CD4-positive, alpha-beta T cell treated with Interleukin-1 beta for 1 hour (primary cell): ENCODE data around the gene RASSF1.
A peak's percentile ranks its signal among the peaks of the same experiment; 100 is the strongest.

ENCODE experiments used
- DNase-seq, 2 donors: peaks; one replicate each; pipeline ENCODE4 v3.0.0-alpha.2; 2020 to 2022

Gene RASSF1

DNA sequence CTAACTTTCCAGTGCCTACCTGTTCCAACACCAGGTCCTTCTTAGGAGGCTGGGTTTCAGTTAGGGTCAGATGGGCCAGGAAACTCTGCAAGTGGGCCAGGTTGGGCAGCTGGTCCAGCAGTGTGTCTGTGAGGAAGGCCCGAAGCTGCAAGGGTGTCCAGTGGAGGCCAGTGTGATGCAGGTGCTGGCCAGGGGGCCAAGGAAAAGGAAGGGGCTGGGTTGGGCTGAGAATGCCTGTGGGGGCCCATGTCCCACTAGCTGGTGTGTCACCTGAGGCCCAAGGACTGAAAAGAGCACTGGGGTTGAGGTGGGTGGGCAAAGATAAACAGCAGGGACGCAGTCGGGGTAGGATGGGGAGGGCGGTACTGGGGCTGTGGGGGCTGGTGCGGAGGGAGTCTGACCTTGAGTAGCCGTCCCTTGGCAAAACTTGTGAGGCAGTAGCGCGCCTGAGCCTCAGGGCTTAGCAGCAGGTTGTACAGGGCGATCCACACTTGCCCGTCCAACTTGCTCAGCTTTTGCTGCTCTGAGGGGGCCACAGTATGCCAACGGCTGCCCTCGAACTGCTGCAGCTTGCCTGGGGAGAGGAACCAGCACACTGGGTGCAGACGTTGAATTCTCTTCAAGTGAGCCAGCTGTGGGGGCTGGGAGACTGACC lies 1.5 kb upstream of the RASSF1 start:
- no peak for DNase-seq

DNA sequence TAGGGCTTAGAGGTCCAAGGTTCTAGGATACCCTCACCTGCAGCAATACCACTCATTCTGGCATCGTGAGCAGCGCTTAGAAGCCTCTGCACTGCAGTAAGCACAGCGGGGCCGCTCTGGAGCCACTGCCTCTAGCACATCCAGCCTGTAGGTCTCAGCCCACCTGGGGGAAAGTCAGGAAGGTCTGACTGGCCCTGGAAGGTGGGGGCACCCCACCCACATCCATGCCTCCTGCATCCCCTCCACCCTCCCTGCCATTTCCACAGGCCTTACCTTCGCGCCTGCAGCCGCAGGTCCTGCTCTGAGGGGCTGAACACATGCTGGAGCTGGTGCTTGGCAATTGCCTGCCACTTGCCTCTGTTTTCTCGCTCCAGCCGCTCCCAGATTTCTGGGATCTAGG lies 901 bp upstream of the RASSF1 start:
- DNase-seq: no peak

DNA sequence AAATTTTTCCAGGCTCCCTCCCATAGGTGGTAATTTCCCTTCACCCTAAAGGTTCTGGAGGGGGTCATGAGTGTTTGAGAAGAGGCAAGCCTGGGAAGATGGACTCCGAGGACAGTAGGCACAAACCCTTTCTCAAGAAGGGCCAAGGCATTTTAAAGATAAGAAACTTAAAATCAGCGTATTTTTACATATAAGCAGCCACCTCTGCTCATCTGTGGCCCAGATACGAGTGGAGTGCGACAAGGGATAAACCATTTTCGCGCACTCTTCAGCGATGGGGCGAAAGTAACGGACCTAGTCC lies 539 bp downstream of the RASSF1 start:
- DNase-seq: no peak

DNA sequence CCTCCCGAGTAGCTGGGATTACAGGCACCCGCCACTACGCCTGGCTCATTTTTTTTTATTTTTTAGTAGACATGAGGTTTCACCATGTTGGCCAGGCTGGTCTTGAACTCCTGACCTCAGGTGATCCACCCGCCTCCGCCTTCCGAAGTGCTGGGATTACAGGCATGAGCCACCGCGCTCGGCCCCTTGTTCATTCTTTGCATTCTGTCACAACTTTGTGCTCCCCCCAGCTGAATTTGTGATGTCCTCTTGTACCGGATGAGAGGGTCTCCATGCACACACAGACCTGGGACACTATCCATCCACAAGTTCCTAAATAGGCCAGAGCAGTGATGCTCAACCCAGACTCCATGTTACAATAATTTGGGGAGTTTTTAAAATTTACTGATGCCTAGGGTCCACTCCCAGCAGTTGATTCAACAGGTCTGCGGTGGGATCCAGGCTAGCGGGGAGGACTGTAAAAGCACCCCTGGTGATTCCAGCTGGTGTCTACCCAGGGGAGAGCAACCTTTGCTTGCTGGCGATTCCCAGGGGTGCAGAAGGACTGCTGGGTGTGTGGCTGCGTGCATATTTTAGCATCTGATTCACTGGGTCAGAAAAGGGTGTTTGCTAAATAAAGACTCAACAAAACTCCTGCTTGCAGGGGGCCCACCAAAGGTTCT lies 1.0 kb downstream of the RASSF1 start:
- no peak for DNase-seq

DNA sequence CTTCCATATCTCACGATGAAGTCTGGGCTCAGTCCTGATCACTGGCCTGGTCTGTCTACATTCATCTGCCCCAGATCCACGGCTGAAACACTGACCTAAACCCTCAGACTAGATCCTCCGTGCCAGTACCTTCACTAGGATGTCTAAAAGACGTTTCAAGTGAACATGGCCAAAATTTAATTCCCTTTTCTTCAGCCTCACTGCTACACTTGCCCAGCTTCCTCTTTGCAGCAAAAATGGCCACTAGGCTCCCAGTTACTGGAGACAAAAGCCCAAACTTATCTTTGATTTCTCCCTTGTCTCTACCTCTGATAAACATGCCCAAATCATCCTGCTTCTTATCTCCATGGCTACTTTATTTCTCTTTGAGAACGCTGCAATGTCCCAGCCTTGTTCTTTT lies 1.7 kb downstream of the RASSF1 start:
- no peak for DNase-seq

DNA sequence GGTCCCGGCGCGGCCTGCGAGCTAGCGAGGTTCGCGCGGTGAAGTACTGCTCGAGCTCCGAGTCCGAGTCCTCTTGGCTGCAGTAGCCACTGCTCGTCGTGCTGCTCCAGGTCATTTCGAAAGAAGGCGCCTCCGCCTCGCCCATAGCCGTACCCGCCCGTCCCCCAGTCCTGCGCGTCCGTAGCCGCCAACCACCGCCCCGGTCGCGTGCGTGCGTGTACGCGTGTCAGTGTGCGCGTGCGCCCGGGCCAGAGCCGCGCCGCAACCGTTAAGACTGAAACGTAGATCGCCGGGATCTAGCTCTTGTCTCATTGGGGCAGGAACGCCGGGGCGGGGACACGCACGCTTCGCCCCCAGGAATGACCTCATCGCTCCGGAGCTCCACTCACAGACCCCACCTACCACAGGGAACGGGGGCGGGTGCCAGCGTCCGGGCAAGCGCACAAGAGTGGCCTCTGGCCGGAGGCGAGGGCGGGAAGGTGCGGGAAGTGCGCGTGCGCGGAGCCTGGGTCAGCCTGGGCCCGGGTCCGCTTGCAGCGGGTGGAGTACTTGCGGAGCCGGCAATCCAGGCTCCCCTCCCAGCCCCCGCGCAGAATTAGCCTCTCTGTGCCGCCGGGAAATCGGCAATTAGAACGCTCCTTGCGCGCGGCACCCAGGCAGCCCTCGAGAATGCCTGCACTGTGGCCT lies 3.3 kb downstream of the RASSF1 start:
- DNase-seq: peak; percentile 95 to 97

DNA sequence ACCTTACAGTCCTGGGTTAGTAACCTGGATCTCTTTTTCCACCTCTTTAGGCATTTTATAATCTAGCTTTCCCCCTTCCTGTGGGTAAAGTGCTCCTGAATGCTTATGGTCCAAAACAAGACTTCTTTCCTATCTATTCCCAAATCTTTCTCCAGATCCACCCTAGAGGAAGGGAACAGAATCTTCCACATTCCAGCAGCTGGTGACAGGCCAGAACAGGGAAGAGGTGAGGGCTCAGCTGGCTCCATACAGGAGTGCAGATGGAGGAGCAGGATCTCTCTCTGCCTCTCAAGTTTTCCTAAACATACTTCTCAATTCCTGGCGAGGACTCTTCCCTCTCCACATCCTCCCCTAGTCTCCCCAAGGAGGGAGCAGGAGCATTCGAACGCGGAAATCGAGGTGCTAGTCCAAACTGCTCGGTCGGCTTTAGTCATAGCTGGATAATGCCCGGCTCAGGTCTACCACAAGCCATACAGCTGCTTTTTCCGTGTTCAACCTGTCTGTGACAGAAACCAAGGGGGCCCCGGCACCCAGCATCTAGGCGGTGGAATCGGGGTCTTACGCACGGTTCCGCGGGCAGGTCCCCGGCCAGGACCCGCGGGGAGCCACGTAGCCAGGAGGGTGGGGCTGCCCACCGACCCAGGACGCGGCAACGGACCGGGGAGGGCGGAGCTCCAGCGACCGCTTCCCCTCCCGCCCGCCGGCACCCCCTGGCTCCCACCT lies 4.0 kb downstream of the RASSF1 start:
- DNase-seq: no peak

DNA sequence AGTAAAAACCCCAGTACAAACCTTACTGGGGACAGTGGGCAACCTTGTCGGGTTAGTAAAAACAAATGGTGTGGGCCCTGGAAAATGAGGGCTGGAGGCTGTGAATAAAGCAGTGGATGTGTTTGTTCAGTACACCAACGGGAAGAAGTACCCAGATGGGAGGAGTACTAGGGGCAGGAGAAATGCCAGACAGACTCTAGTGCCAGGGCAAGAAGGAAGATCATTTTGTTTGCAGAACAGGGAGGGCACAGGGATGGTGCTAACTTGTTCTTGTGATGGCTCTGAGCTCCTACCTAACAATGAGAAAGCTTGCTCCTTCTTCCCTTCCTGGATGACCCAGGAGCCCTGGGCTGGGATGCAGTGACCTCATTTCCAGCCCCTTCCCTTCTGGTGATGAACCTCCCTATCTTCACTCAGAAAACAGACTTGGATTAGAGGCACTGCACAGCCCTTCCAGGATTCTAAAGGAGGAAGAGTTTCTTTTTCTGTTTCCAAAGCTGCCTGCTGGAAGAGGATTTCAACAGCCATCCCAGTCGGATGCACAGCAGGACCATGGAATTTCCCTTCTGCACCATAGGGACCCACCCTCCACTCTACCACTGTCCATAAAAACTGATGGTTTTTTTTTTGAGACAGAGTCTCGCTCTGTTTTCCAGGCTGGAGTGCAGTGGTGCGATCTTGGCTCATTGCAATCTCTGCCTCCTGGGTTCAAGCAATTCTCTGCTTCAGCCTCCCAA lies 6.1 kb downstream of the RASSF1 start:
- no peak for DNase-seq

DNA sequence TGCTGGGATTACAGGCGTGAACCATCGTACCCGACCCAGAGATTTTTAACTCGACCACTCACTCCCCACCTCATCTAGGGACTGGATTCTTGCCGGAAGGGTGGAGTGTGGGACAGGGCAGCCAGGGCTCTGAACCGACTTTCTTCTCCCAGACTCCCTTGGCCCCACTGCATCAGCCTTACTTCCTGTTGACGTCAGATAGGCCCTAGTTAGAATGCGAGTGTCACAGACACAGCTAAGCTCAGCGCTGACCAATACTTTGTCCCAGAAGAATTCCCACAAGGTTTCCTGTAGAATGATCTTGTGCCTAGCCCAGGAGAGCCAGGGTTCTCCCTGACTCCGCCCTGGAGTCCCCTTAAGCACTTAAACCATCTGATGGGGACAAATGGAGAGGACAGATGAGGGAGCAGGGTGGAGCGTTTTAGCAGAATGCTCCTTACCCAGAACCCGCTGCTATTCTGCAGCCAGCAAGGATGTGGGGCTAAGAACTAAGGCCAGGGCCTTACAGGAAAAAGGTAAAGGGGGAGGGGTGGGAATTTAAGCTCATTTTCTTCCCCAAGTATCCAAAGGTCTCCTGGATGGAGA lies 6.8 kb downstream of the RASSF1 start:
- DNase-seq: peak in 1 of 2 donors; percentile 40

DNA sequence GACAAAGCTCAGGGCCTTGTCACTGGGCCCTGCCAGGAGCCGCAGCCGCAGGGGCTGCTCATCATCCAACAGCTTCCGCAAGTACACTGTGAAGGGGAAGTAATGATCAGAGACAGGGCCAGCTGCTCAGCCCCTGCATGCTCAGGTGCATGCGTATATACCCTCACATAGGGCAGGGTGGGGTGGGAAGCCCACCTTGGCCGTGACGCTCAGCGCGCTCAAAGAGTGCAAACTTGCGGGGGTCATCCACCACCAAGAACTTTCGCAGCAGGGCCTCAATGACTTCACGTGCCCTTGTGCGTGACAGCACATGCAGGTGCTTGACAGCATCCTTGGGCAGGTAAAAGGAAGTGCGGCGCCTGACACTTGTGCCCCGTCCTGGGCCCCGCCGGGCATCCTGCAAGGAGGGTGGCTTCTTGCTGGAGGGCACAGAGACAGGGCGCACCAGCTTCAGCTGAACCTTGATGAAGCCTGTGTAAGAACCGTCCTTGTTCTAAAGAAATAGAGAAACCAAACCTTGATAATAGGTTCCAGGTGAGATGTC lies 9.2 kb downstream of the RASSF1 start:
- no peak for DNase-seq

DNA sequence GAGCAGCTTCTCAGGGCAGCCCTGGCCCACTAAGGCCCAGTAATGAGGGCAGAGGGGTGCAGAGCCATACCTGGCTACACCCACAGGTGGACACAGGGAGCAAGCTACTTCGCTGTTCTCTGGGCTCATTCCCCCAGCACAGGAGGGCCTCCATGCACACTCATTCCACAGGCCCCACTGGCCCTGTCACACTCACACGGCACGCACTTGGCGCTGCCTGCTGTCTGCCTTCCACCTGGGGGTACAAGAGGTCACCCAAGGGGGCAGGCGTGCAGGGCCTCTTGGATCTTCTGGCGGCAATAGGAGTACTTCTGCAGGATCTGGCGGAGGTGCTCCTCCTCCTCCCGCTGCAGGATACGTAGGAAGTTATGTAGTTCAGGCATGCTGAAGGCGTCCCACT lies 10.3 kb downstream of the RASSF1 start:
- DNase-seq: no peak

DNA sequence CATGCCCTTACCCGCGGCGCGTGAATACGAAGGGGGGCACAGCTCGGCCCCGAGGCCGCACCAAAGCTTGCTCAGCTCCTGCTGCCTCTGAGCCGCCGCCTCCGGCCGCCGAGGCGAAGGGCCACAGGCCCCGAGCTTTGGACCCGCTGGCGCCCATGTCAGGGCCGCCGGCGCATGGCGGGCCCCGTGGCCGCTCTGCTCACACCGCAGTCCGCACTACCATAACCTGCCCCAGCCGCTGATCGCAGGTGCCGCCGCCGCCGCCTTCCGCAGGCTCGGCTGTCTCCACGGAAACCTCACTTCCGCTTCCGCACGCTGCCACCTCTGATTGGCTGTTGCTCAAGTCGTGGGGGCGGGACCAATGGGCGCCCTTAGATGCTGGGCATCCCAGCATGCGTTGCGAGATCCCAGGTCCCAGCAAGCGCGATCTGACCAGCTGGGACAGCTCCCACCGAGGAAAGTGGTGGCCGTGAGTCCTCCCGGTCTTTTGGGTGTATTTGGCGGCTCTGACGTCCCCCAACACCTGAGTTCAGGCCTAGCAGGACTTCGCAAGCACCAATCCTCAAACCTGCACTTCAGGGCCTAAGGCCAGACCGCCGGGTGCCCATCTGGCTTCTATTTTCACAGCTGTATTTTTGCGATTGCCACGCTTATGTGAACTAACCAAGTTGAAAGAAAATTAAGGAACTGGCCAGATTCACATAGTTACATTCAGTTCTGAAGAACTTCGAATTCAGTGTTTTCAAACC lies 12.5 kb downstream of the RASSF1 start, which contains the start of gene TUSC2:
Gene TUSC2 (minus strand): TSS at position 281 of the 749 bp plus-strand sequence. CDS start 124 bp downstream, at position 157.
- DNase-seq: peak; percentile 95

DNA sequence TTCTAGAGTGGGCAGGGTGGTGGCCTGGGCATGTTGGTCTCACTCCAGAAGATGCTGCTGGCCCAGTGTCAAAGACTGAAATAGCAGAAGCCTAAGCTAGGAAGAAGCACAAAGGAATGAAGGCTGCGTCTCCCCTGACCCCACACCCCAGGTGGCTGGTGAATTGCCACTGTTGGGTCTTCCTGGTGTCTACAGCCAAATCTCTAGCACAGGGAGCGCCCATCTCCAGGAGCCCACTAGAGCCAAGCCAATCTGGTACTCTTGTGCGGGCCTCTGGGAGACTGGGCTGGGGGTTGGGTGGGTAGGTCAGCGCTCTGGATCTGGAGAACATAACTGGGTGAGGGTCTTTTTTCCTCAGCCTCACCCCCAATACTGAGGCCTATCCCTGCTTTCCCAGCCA lies 13.5 kb downstream of the RASSF1 start:
- DNase-seq: no peak

DNA sequence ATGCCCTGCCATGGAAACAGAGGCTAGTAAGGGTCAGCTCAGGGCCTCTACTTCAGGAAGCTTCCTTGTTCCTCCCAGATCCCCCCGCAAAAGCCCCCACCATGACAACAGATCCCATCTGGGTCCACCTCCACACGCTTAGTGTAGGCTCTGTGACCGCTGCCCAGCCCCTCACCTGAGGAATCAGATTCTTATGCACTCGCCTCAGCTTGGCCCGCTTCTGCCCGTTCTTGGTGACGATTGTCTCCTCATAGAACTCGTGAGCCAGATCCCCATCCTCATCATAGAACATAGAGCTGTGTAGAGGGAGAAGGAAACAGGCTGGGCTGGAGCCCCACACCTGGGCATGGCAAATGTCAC lies 14.5 kb downstream of the RASSF1 start:
- no peak for DNase-seq

DNA sequence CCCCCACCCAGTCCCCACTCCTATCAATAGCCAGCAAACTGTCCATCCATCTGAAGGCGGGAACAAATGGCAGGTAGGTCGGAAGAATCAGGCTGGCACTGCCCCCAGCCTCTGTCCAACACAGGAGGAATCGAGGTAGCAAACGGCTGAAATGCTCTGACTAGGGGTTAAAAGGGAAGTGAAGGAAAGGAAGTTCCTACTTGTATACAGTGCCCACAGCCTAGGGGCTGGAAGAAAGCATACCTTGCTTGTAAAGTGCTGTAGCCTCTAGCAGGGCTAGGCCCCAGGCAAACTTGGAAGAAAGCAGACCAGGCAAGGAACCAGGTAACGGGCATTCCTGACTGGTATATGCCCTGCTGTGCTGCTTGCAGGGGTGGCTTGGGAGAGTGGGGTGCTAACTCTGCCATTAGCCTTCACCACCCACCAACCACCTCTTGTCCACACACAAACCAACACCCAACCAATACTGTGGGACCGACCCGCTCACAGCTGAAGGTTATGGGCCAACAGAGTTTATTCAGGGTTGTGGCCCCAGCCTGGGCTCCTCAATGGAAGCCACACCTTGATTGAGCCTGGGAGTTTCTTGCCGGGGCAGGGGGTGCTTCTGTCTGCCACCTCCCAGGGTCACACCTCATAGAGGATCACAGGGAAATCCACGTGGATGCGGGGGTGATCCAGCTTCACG lies 15.0 kb downstream of the RASSF1 start:
- DNase-seq: no peak

DNA sequence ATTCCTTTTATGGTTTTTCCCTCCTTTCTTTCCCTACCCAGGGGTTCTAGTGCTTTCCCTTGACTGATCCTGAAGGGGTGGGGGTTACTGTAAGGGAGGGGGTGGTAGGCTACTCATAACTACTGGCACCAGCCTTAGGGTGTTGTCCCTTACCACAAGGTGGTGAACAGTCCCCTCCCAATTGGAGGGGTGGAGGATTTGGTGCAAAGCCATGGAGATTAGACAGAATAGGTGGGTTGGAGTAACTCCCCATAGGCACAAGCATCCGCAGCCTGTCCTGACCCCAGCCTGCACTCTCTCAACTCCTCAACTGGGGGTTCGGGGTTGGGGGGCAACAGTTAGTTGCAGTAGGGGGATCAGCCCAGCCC lies 15.5 kb downstream of the RASSF1 start:
- DNase-seq: no peak

DNA sequence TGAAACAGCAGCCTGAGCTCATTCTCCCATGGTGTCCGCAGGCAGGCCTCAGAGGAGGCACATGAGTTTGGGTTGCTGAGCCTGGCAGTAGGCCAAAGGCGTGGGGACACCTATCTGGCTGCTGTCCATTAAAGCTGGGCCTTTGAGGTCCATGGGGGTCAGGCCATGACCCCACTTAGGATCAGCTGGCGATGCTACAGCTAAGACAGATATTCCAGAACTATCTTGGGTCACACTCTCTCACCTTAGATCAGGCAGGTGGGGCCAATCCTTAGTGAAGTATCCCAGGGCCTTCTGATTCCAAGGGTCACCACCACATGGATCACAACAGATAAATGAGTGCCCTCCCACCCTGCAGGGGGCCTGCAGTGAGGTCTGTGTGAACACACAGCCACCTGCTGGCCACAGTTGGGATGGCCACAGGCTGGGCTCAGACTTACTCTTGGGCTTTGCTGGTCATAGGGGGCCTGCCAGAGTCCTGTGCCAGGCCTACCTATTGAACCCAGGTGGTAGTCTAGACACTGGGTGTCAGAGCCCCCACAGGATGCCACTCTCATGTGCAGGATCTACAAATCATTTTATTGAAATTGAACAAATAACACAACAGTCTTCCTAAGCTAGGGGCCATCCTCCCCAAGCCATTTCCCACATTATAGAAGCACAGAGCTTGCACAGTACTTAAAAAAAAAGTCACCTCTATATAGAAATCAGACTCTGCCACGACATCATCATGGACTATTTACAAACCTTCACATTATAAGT lies 16.1 kb downstream of the RASSF1 start:
- peak; percentile 66 to 70 for DNase-seq

DNA sequence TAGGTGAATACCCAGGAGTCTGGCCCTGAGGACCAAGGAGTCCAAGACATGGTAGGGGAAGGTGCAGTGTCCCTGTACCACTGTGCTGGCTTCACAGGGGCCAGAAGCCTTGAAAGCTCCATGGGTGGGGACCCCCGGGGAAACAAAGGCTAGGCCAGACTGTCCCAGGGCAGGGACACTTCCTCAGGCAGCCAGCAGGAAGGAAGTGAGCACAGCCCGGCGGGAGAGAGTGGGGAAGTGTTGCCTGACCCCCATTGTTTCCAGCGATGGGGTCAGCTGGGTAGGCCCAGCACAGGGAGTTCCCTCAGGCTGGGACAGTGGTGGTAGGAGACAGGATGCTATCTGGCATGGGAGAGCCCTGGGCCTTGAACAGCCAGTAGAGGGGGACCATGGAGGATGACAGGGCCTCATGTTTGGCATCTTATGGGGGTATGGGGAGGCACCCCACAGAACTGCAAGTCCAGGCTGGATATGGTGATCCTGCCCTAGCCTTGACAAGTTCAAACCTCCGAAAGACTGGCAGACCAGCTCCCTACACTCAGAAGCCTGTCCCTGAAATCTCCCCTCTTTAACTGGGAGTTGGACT lies 16.9 kb downstream of the RASSF1 start:
- DNase-seq: no peak

DNA sequence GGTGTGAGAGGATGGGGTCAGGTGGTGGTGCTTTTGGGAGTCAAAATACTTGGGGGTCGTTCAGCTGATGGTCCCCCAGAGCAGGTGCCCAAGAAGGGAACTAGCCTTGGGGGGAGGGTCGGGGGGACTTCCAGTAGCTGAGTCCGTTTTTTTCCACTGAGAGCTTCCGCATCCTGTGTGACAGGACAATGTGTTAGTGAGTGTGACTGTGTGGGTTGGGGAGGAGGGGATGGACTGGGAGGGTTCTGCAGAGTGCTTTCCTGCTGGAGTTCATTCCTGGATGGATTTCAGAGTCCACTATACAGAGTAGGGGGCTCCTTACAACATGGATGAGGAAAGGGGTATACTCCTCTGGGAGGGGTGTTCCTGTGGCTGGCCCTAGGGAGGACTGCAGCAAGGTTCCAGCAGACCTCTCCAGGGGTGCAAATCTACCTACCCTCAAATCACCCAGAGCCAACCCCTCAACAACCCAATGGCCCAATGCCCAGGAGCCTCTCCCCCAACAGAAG lies 17.5 kb downstream of the RASSF1 start:
- DNase-seq: no peak
